Forelimb muscle (tissue), 1 donor: ENCODE measurements around the gene SNAPC4. TPM values are rescaled to one million over a fixed set of nuclear protein-coding genes. Genes with fewer than 3 reads are reported as not detected.

Source experiments
- DNase-seq: peaks from one replicate; pipeline ENCODE4 v3.0.0-alpha.2; 2013; ENCODE audit warnings: low read depth
- polyA plus RNA-seq: library from polyadenylated mRNA; unstranded; fragments of 120-200 nt; gene quantifications from one replicate; pipeline ENCODE4 v1.2.1, GENCODE V29; 2013; ENCODE audit not compliant: insufficient read length

The SNAPC4 gene
- polyA plus RNA-seq, 1 donor, result 5.4 TPM

DNA sequence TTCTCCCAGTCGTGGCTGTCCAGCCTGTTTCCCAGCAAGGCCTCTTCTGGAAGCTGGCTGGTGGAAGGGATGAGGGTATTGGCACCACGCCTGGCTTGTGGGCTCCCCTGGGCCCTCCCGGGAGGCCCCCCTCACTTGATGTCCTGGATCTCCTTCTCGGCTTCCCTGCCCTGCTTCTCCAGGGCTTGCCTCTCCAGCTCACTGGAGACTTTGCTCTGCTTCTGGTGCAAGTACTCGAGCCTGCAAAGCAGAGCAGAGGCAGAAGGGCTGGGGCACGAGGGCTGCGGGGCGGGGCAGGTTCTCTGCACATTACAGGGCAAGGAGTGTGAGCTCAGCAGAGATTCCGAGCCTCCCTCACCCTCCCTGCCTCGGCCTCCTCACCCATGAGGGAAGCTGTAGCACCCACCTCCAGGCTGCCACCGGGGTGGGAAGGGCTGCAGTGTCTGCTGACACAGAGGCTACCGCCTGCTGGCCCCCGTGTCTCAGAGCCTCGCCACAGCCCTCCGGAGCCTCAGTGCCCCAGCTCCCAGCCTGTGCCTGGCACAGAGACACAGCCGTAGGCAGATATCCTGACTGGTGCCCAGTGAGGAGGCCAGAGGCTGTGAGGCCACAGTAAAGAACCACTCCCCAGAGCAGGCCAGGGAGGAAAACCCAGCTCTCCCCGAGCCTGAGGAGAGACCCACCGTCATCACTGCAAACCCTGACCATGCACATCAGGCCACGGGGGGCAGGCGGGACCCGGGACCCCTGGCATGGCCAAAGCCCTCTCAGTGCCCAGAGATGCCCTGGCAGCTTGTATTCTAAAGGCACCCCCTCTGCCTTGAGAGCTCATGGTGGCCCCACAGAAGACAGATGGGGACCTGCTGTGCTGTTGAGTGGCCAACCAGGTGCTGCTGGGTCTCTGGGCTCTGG lies 7.2 kb downstream of the SNAPC4 start:
- no peak for DNase-seq

DNA sequence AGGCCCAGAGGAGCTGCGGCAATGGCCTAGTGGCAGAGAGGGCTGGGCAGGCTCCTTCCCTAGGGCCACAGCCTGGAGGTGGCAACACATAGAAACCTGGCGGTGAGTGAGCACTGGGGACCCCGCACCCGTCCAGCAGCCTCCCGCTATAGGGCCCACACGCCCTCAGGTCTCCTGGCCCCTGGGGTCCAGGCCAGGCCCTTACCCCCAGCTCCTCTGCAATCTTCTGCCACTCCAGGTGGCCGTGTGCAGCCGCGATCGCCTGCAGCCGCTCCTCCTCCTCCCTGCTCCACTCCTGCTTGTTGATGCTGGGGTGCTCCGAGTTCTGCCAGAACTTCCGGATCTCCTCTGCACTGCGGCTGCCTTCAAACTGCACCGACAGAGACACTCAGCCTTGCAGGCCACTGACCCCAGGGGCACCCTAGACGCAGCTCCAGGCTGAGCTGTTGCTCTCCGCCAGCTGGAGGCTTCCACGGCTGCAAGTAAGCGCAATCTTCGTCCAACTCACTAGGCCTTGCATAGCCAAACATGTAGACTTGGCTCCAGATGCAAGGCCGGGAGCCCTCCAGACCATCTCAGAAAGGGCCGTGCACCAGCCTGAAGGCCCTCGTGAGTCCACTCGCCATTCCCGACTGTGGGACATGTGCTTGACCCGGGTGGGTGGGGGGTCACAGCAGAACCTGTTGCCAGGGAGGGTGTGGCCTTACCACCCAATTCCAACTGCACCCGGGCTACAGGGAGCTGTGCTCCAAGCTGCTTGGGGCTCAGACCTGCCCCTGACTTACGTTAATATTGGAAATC lies 8.0 kb downstream of the SNAPC4 start:
- DNase-seq, result no peak

- DNase-seq, result no peak
Observed at GRCh38 chr9:136389396-136389795, 10.6 kb downstream of the SNAPC4 start.

- no peak for DNase-seq
Observed at GRCh38 chr9:136387217-136387616, 12.8 kb downstream of the SNAPC4 start.

DNA sequence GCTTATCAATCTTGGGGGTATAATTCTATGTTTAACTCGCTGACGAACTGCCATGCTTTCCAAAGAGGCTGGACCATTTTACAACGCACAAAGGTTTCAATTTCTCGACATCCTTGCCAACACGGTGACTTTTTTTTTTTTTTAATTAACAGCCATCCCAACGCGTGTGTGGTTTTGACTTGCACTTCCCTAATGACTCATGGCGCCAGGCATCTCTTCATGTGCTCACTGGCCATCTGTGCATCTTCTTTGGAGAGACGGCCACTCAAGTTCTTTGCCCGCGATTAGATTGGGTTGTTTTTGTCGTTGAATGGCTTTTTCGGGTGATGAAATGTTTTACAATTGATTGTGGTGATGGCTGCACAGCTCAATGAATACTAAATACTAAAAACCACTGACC lies 14.0 kb downstream of the SNAPC4 start:
- no peak for DNase-seq

DNA sequence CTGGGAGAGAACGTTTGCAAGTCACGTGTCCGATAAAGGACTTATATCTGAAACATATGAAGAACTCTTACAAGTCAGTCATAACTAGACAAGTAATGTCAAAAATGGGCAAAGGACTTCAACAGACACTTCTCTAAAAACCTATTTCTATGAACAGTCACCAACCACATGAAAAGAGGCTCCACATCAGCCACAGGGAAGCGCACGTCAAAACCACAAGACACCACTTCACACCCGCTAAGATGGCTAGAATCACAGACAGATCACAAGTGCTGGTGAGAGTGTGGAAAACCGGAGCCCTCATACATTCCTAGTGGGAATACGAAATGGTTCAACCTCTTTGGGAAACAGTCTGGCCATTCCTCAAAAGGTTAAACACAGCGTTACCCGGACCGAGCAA lies 15.0 kb downstream of the SNAPC4 start:
- DNase-seq, result no peak

GRCh38 chr9:136383436-136383835 lies 16.5 kb downstream of the SNAPC4 start:
- DNase-seq, result no peak

- DNase-seq, result no peak
Observed at GRCh38 chr9:136381966-136382513, 17.9 kb downstream of the SNAPC4 start.

GRCh38 chr9:136381311-136381710 lies 18.7 kb downstream of the SNAPC4 start:
- no peak for DNase-seq

DNA sequence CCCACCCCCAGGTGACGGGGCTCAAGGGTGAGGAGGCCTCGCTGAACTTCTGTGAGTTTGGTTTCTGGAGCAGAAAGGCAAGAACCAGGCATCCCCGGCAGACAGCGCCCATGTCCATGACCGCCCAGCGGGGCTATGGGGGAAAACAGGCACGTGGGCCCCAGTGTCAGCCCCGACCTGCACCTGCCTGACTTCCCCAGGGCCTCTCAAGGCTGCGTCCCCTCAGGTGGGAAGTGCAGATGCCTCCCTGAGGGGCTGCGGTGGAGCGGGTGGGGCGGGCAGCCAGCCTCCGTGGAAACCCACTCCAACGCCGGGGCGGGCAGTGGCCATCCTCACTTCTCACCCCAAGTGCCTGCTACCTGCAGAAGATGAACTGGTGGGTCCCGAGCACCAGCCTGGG lies 19.6 kb downstream of the SNAPC4 start:
- no peak for DNase-seq

DNA sequence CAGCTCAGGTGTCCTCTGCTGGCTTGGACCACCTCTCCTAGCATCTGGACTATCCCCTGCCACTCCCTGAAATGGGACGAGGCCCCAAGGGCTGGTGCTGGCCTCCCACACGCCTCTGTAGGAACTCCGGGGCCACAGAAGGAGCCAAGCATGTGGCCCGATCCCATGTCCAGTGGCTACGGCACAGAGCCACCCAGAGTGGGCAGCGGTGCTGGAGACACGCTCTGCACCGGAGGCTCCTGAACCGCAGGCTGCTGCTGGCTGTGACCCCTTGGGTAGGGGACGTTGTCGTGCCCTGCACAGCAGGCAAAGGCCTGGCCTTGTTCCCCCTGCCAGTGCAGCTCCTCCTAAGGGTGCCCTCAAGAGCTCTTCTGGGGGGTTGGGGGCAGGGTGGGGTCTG lies 20.1 kb downstream of the SNAPC4 start:
- DNase-seq, result no peak

DNA sequence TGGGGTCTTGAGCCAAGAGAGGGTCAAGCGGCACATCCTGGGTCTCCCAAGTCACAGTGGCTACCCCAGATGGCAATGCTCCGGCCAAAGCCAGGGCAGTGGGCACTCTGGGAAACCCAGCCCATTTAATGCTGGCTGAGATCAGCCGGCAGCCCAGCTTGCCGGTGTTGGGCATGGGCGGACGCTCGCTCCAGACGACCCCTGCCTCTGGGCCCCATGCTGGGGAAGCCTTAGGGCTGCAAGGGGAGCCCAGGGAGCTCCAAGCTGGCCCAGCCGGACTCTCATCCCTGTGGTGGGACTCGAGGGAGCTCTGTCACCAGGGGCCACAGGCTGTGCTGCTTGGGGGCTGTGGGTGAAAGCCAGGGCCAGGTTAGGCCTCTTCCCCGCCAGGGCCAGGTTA lies 20.6 kb downstream of the SNAPC4 start:
- no peak for DNase-seq

GRCh38 chr9:136379003-136379287 lies 21.0 kb downstream of the SNAPC4 start:
- no peak for DNase-seq

GRCh38 chr9:136378170-136379002 lies 21.6 kb downstream of the SNAPC4 start:
- DNase-seq, result no peak

DNA sequence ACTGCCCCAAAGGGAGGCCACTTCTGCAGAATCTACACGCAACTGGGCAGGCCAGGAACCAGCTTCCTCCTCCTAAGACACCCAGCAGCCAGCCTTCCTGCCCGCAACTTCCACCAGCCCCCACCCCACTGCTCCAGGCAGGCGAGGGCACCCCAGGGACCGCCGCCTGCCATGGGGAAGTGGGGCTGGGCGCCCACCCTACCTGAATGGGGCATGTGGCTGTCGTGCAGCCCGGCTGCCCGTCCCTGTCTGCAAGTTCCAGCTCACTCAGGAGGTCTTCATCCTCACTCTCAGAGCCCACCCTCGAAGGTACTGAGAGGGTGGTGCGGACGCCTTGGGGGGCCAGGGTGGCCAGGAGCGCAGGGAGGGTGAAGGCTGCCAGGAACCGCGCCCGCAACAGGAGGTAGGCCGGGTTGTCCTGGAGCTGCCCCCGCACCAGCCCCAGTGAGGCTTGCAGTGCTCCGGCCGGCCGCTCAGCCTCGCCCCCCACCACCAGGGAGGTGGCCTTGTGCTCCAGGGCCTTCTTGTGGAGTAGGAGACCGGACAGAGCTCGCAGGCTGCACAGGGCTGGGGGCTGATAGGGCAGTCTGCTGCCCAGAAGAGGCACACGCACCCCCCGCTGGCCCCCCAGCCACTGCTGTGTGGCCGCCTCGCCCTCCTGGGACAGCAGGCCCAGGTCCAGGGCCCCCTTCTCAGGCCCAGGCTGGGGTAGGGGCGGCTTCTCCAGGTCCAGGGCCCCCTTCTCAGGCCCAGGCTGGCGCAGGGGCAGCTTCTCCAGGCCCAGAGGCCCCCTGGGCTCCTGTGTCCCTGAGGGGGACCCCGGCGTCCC lies 22.4 kb downstream of the SNAPC4 start:
- no peak for DNase-seq

GRCh38 chr9:136376457-136376856 lies 23.5 kb downstream of the SNAPC4 start:
- DNase-seq, result no peak

GRCh38 chr9:136375096-136375495 lies 24.9 kb downstream of the SNAPC4 start:
- DNase-seq, result no peak

DNA sequence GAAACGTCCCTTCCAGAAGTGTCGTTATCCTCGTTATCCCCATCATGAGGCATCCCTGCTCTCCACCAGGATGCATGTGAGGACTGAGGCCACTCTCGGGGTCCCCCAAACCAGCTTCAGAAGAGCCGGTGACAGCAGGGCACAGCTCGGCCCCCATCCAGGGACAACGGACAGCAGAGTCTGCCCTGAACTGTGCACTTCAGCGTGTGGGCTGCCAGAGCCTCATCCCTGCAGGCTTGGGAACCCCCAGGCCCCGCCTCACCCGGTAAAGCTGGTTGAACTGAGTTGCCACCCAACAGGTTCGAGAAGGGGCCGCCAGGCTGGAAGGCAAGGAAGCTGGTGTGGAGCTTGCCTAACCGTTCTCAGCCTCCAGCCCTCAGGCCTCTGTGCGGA lies 25.8 kb downstream of the SNAPC4 start:
- no peak for DNase-seq

DNA sequence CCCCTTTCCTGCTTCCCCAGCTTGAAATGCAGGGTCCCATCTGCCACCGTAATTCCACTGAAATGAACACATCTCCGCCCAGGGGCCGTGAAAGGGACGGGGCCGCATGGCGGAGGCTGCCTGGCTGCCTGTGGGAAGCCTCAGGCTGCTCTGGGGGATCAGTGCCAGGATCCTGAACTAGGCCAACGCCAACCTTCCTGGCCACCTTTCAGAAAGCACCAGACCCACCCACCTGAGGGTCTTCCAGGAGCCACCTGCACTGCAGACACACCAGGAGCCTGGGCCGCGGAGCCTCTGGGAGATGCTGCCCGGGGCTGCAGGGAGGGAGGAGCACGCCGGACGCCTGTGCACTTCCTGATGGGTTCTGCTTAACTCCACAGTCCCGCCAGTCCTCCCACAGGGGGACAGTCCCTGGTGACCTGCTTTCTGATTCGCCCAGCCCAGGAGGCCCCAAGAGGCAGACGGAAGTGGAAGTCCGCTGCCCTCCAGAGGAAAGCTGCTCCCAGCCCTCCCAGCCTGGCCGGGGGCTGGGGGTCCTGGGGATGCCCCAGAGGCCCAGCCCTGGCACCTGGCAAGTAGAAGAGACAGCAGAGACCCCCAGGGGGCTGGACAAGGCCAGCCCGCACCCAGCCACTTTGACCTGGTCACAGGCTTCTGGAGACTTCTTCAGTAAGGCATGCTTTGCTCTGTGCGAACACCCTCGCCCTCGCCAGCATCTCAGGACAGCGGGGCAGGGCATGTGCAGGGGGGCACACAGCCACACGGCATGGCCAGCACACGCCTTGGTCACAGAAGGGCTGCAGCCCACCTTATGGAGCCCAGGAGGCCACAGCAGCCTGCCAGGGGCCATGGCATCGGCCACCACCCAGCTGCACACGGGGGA lies 26.4 kb downstream of the SNAPC4 start, which contains the start of gene CARD9:
Gene CARD9 (minus strand): TSS at position 370 of the 883 bp plus-strand sequence. CDS start 1,591 bp downstream, outside the sequence.
- DNase-seq, result no peak
